ENCODE results near the gene CCDC24.
A peak's percentile ranks its signal among the peaks of the same experiment; 100 is the strongest.

The CCDC24 gene

DNA sequence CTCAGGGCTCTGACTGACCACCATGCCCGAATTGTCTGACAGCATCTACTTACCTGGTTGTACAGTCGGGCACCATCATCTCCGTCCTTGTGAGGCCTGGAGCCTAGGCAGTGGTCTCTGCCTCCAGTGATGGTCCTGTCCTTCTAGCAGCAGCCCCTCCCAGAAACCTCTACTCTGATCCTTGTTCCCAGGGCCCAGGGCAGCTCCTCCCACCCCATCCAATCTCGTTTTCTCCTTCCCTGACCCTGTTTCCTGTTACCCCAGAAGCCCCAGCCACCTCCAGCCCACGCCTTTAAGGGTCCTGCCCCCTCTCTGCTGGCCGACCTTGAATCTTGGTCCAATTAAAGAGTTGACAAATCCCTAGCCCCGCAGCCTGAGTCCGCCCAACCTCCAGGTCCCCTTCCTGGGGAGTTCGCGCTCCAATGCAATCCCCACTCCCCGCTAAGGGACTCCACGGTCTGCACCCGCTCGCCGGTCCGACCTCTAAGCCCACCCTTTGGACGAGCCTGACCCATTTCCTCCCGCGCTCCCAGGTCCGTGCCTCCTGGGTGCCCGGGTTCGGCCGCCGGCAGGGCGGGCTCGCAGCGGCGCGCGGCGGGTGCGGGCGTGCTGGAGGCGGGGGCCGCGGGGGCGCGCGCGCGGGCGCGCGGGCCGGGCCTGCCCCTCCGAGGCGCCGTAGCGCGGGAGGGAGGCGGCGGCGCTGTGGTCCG is 12.7 kb upstream of the CCDC24 start, which contains the start of gene B4GALT2:
TSS of gene B4GALT2 (plus strand) at position 660 of the 710 bp plus-strand sequence. CDS start 1,951 bp downstream, outside the sequence.
- no peak within 1 kb of the TSS for H3K27ac ChIP-seq (ENCODE audit: low read length)

DNA sequence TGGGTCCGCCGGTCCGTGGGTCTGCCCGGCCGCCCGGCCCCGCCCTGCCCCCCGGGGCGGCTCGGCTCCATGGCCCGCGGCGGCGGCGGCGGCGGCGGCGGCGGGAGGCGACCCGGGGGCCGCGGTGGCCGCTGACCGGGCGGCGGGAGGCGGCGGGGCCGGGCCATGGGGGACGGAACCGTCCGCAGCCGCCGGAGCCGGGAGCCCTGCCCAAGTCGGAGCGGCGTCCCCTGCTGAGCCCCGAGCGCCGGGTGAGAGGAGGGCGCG is 12.2 kb upstream of the CCDC24 start:
- Histone ChIP-seq H3K4me3 (ENCODE audit: low read length) (peak overlapping the region; percentile 71), H2AFZ (ENCODE audit: low read length) (no peak overlapping the region), H3K9ac (ENCODE audit: low read length) (peak overlapping the region; percentile 67), H3K4me2 (ENCODE audit: low read depth, low read length) (peak overlapping the region; percentile 93; the same call in 1 of the 2 replicates), H4K20me1 (ENCODE audit: insufficient read depth, low read length) (peaks cover 4% of the 10 kb centered on the region; the same call in 1 of the 2 replicates), H3K79me2 (ENCODE audit: low read length) (peaks cover 51% of the 10 kb centered on the region), H3K9me3 (replicated peaks; ENCODE audit: insufficient read depth, low read length) (no peaks in the 10 kb centered on the region), H3K9me2 (replicated peaks; ENCODE audit: insufficient read depth, low read length) (no peaks in the 10 kb centered on the region), H3F3A (ENCODE audit: insufficient read depth, low read length) (peaks cover 17% of the 10 kb centered on the region), H3K27me3 (replicated peaks; ENCODE audit: insufficient read depth, low read length) (no peaks in the 10 kb centered on the region), H3K36me3 (replicated peaks; ENCODE audit: insufficient read depth, low read length) (0 out of 2 replicates have a peak, but pooled peaks cover 3% of the 10 kb centered on the region), H3K27ac (ENCODE audit: low read length) (no peak overlapping the region), H3K4me1 (ENCODE audit: low read length) (peaks cover 25% of the 10 kb centered on the region)
- no peak for TF ChIP-seq EZH2 (optimal IDR thresholded peaks at IDR 0.05; ENCODE audit: low read depth, low read length)
- no peak for TF ChIP-seq EZH2phosphoT487 (IDR thresholded peaks at IDR 0.05; ENCODE audit: low read length)
- TF ChIP-seq, protein P1, sequence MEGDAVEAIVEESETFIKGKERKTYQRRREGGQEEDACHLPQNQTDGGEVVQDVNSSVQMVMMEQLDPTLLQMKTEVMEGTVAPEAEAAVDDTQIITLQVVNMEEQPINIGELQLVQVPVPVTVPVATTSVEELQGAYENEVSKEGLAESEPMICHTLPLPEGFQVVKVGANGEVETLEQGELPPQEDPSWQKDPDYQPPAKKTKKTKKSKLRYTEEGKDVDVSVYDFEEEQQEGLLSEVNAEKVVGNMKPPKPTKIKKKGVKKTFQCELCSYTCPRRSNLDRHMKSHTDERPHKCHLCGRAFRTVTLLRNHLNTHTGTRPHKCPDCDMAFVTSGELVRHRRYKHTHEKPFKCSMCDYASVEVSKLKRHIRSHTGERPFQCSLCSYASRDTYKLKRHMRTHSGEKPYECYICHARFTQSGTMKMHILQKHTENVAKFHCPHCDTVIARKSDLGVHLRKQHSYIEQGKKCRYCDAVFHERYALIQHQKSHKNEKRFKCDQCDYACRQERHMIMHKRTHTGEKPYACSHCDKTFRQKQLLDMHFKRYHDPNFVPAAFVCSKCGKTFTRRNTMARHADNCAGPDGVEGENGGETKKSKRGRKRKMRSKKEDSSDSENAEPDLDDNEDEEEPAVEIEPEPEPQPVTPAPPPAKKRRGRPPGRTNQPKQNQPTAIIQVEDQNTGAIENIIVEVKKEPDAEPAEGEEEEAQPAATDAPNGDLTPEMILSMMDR (IDR thresholded peaks at IDR 0.05; ENCODE audit: low read length) = no peak
- DNase-seq = no peak

More for the DNA sequence above, 12.7 kb upstream of the CCDC24 start, which contains the start of gene B4GALT2:
- Histone ChIP-seq H2AFZ (ENCODE audit: low read length) (peak within 1 kb of the TSS; percentile 67), H3K27me3 (replicated peaks; ENCODE audit: insufficient read depth, low read length) (no peaks in the 10 kb centered on the region), H3K36me3 (replicated peaks; ENCODE audit: insufficient read depth, low read length) (0 out of 2 replicates have a peak, but pooled peaks cover 3% of the 10 kb centered on the region), H3F3A (ENCODE audit: insufficient read depth, low read length) (peaks cover 22% of the 10 kb centered on the region), H3K9me3 (replicated peaks; ENCODE audit: insufficient read depth, low read length) (no peaks in the 10 kb centered on the region), H3K4me2 (ENCODE audit: low read depth, low read length) (peak within 1 kb of the TSS; percentile 99), H3K9me2 (replicated peaks; ENCODE audit: insufficient read depth, low read length) (no peaks in the 10 kb centered on the region), H4K20me1 (ENCODE audit: insufficient read depth, low read length) (peaks cover 4% of the 10 kb centered on the region; the same call in 1 of the 2 replicates), H3K4me3 (ENCODE audit: low read length) (peak within 1 kb of the TSS; percentile 75), H3K9ac (ENCODE audit: low read length) (peak within 1 kb of the TSS; percentile 67), H3K79me2 (ENCODE audit: low read length) (peaks cover 51% of the 10 kb centered on the region), H3K4me1 (ENCODE audit: low read length) (peaks cover 28% of the 10 kb centered on the region)
- no peak for TF ChIP-seq EZH2phosphoT487 (IDR thresholded peaks at IDR 0.05; ENCODE audit: low read length)
- TF ChIP-seq, protein P1 (IDR thresholded peaks at IDR 0.05; ENCODE audit: low read length) = no peak
- TF ChIP-seq EZH2 (optimal IDR thresholded peaks at IDR 0.05; ENCODE audit: low read depth, low read length) = no peak
- DNase-seq = peak; percentile 49

DNA sequence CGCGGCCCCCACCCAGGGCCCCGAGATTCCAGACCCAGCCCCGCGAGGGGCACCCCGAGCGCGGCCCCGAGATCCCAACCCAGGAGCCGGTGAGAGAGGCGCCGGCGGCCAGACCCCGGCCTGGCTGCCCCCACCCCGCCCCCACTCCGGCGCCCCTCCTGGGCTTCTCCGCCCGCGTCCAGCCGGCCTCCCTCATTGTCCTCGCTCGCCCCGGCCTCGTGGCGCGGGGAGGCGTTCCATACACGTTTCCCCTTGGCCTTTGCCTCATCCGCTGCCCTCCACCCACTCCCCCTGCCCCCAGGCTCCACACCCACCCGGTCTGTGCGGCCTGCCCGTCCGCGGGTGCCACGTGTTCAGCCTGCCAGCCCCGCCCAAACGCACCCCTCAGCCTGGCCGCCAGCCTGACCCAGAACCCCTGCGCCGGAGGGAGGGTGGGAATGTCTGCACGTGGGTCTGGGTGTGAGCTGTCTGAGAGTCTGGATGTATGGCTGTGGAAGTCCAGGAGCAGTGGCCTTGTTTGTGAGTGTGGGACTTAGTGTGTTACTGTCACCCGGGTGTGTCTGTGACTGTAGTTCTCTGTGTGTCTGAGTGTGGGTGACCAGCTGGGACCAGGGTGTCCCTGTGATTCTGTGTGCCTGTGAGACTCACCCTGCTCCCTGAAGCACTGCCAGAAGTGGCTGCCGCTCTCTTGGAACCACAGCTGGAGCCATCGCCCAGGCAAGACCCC is 11.7 kb upstream of the CCDC24 start:
- Histone ChIP-seq H2AFZ (ENCODE audit: low read length) (peak overlapping the region; percentile 67), H3K9me3 (replicated peaks; ENCODE audit: insufficient read depth, low read length) (no peaks in the 10 kb centered on the region), H3K36me3 (replicated peaks; ENCODE audit: insufficient read depth, low read length) (0 out of 2 replicates have a peak, but pooled peaks cover 3% of the 10 kb centered on the region), H3K27ac (ENCODE audit: low read length) (no peak overlapping the region), H3F3A (ENCODE audit: insufficient read depth, low read length) (peaks cover 13% of the 10 kb centered on the region; the same call in 1 of the 2 replicates), H3K79me2 (ENCODE audit: low read length) (peaks cover 51% of the 10 kb centered on the region), H3K9ac (ENCODE audit: low read length) (peak overlapping the region; percentile 67), H3K9me2 (replicated peaks; ENCODE audit: insufficient read depth, low read length) (no peaks in the 10 kb centered on the region), H3K4me1 (ENCODE audit: low read length) (peaks cover 25% of the 10 kb centered on the region), H4K20me1 (ENCODE audit: insufficient read depth, low read length) (peaks cover 4% of the 10 kb centered on the region; the same call in 1 of the 2 replicates), H3K4me3 (ENCODE audit: low read length) (peak overlapping the region; percentile 71), H3K27me3 (replicated peaks; ENCODE audit: insufficient read depth, low read length) (no peaks in the 10 kb centered on the region), H3K4me2 (ENCODE audit: low read depth, low read length) (peak overlapping the region; percentile 93)
- no peak for DNase-seq
- TF ChIP-seq, protein P1 (IDR thresholded peaks at IDR 0.05; ENCODE audit: low read length) = no peak
- TF ChIP-seq EZH2 (optimal IDR thresholded peaks at IDR 0.05; ENCODE audit: low read depth, low read length) = no peak
- TF ChIP-seq EZH2phosphoT487 (IDR thresholded peaks at IDR 0.05; ENCODE audit: low read length) = no peak

Data from MM.1S (cell line).